ENCODE results near the gene P2RY13. TPM values are rescaled to one million over a fixed set of nuclear protein-coding genes. Genes with fewer than 3 reads are reported as not detected.

P2RY13 gene
- total RNA-seq, 4 donors from 2014 or later, result 0.72 to 10.7 (median 3.4) TPM

- peak; percentile 82 for ATAC-seq (ENCODE audit: low FRiP score)
- DNase-seq (ENCODE audit: low spot score), result no peak
- TF ChIP-seq CTCF (IDR thresholded peaks at IDR 0.05), result no peak
These were observed 33.4 kb upstream of the P2RY13 start for GRCh38 chr3:151362751-151363174.

- DNase-seq (ENCODE audit: low spot score) (no peak), ATAC-seq (ENCODE audit: low FRiP score) (no peak)
- no peak for TF ChIP-seq CTCF (IDR thresholded peaks at IDR 0.05)
These were observed 28.1 kb upstream of the P2RY13 start for GRCh38 chr3:151357463-151357850.

- no peak for ATAC-seq (ENCODE audit: low FRiP score)
- no peak for TF ChIP-seq CTCF (IDR thresholded peaks at IDR 0.05)
- no peak for DNase-seq (ENCODE audit: low spot score)
These were observed 27.6 kb upstream of the P2RY13 start for GRCh38 chr3:151356794-151357462.

DNA sequence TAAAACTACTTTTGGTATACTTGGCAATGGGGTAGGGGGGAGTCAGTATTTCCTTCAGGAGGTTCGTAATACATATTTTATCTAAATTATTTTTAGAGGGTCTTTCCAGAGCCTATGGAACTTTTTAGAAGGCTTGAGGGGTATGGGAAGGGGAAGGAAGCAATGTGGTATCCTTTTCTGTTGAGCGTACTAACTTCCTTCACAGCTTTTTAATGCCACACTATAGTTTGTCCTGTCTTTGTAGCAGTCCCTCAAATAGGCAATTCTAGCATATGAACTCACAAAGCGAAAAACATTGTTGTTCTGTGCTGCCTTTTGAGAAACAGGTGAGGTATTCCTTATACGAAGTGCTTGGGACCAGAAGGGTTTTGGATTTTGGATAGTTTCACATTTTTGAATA lies 22.3 kb upstream of the P2RY13 start:
- no peak for ATAC-seq (ENCODE audit: low FRiP score)
- TF ChIP-seq CTCF (IDR thresholded peaks at IDR 0.05), result no peak
- no peak for DNase-seq (ENCODE audit: low spot score)

DNA sequence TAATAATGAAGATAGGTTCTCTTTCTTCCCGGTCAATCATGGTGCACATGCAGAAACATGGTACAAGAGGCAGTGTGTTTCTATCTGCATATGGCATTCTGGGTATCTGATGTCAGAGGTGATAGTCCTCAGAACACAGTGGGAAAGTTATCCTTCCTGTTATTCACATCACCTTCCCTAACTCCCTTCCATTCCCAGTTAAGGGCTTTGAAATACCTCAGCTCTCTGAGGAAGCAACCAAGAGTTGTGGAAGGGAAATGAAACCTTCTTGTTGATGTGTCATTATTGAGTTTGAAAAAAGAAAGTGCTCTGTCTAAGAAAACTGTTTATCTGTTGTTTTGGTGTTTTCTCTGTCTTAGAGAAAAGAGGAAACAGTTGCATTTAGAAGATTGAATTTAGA lies 21.9 kb upstream of the P2RY13 start:
- no peak for DNase-seq (ENCODE audit: low spot score)
- TF ChIP-seq CTCF (IDR thresholded peaks at IDR 0.05), result no peak
- ATAC-seq (ENCODE audit: low FRiP score), result no peak

DNA sequence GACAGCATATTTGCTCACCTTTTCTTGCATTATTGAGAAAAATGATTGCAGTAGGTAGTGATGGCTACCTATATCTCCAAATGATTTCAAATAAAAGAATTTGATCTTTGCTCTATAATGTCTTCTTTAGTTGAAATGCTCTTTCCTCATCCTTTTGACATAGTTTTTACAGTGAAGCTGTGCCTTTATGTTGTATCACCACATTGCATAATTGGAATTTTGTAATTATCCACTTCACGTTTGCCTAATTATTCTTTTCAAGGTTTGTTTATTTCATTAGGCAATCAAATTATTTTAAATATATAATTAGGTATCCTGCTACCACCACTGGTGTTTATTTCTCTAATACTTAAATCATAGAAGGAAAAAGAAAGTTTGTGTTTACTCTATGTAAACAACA lies 21.3 kb upstream of the P2RY13 start:
- ATAC-seq (ENCODE audit: low FRiP score) (no peak), DNase-seq (ENCODE audit: low spot score) (no peak)
- TF ChIP-seq CTCF (IDR thresholded peaks at IDR 0.05), result no peak

GRCh38 chr3:151347432-151347831 lies 18.1 kb upstream of the P2RY13 start:
- DNase-seq (ENCODE audit: low spot score) (no peak), ATAC-seq (ENCODE audit: low FRiP score) (no peak)
- TF ChIP-seq CTCF (IDR thresholded peaks at IDR 0.05), result no peak

Measured in omental fat pad (tissue), 4 donors.